ENCODE data around the gene AMPD3. TPM values are rescaled to one million over a fixed set of nuclear protein-coding genes. Genes with fewer than 3 reads are reported as not detected.

AMPD3 gene
- 19.2 and 23.8 TPM in 2 replicates for total RNA-seq (2014; rRNA removed)
- 4.6 TPM for polyA plus RNA-seq (2012)

DNA sequence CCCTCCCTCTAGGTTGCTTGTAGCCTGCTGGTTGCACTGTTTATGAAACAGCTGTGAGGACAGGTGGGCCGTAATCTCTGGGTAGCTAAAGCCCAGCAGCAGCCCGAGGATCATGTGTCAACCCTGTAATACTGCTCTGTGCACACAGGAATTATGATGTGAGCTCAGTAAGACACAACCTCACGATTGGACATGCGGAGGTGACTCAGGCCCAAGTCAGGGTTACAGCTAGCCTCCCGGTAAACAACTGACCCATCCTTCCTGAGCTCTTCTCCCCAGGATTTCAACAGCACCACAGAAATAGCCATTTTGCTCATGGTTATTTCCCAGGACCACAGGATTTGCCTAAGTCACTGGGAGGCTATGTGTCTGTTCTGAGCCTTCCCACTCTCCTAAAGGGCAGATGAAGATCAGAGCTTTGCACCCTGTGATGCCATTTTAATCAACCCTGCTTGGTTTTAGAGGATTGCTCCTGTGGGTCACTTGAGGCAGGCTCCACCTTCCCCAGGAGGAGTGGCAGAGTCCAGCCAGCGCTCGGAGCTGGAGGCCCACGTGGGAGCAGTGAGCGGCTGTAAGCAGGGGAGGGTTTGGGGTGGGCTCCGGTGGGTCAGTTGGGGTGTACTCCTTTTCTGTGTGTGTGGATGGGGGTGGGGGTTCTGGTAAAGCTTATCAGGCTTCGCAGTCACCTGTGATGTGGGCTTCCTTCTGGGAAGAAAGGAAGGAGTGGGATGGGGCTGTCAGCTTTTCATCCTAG is at the start of gene AMPD3:
Gene AMPD3, plus strand, starts transcription at position 387 of the 754 bp plus-strand sequence. CDS start 6,256 bp downstream, outside the sequence.
- peak; percentile 99 for DNase-seq (ENCODE audit: low read depth)

DNA sequence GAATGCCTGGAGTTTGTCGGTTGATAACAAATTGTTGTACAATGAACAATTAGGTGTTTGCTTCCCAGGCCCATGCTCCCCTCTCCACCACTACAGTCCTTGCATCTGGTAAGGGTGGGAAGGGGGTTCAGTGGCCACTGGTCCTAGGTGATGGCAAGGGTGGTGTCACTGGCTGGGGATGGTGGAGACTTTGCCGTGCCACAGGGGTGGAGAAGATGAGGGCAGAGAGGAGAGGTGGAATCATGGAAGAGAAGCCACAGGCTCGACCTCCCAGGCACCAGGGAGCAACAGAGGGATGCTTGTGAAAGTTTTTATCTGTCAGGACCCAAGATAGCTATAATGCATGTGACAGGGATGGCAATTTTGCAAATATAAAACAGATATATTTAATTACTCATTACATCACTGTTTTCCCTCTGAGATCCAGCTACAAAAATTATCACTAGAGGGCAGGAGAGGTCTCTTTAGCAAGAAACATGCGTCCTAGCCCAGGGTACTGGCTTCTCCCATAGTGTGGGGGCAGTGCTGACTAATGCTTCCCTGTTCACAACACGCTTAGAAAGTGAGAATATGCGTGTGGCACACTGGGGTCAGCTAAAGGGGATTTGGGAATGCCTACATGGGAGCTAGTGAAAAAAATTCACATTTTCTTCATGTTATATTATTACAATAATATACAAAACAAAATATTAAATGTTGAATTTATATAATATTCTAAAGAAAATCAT is 49.0 kb upstream of the AMPD3 start:
- DNase-seq (ENCODE audit: low read depth): peak; percentile 87

DNA sequence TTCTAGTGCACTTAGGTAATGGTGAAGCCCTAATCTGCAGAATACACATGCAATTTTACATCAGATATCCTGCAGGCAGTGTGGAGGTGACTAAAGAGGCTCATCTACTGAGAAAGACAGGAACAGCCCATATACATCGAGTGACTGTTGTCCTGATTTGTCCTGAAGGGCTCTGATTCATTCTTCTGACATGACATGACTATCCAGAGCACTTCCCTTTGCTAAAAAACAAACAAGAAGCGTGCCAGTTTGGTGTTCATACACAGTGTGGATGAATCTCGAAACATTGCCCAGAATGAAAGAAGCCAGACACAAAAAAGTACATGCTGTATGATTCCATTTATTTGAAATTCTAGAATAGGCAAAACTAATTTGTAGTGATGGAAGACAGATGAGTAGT is 48.0 kb upstream of the AMPD3 start:
- DNase-seq (ENCODE audit: low read depth): peak; percentile 74

DNA sequence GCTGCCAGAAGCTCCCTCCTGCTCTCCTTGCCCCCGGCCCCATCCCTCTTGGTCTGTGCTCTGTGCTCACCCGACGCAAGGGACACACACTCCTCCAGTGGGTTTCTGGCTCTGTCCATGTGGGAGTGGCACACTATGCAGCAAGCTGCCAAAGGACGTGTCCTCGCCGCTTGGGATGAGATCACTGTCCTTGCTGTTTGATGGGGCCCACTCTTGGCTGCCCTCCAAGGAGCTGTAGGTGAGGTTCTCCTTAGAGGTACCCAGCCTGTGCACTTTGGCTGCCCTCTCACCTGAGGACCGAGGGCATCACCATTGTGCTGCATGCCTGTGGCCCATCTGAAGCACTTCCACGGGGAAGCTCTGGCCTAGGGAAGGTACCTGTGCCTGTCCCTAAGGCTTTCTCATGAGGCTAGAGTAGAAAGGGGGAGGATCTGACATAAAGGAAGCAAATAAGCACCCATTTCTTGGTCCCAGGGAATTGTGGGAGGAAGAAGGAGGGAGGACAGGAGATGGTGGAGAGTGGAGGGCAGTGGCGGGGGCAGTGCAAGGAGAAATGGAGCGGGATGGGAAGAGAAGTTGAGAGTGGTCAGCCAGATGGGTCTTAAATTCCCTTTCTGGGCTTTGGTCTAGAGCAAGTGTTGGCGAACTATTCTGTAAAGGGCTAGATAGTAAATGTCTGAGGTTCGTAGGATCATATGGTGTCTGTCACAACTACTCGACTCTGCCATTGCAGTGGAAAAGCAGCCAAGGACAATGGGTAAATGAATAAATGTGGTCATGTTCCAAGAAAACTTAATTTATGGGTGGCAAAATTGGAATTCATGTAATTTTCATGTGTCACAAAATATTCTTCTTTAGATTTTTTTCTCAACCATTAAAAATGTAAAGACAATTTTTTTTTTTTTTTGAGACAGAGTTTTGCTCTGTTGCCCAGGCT is 47.0 kb upstream of the AMPD3 start:
- DNase-seq (ENCODE audit: low read depth): no peak

DNA sequence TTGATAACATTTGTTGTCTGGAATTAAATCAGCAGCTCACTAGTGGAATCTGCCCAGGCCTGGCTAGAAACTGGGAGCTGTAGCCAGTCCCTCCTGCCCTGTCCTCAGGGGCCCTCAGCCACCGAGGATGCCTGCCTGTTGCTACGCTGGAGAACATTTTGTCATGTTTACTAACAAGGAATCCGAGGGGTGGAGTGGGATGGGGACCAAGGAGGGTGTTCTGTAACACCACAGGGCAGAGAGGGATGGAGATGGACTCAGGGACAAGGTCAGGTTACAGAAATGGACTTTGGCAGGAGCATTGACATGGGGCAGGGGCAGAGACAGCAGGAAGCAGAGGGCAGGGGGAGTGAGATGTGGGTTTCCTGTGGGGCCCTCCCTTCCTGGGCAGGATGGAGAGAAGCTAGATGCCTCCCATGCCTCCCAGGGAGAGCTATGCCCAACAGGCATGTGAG is 45.8 kb upstream of the AMPD3 start:
- no peak for DNase-seq (ENCODE audit: low read depth)

DNA sequence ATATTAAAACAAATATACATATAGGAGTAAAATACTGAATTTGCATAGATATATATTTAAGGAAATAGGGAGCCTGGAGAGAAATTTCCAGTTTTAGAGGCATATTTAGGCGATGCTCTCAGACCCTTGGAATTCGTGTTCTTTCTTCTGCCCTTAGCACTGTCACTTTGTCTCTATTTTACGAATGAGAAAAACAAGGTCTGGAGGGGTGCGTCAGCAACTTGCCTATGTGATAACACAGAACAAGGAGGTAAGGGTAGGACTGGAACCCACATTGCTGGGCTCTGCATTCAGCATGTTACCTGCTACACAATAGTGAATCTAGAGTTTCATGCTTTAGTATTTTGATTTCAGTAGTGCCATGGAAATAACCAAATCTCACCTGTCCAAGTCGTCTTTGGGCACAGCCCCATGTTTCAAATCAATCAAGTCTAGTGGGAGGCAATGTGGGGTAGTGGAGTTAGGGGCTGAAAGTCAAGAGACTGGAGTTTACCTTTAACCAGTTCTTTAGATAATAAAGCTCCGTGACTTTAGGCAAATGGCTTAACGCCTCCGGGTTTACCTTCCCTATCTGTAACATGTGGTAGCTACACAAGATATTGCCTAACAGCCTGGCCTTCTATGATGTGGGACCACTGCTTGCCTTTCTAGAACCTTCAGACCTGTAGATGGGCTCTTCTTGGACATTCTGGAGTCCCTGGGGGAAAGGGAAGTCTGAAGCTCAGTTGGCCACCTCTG is 44.8 kb upstream of the AMPD3 start:
- no peak for DNase-seq (ENCODE audit: low read depth)

DNA sequence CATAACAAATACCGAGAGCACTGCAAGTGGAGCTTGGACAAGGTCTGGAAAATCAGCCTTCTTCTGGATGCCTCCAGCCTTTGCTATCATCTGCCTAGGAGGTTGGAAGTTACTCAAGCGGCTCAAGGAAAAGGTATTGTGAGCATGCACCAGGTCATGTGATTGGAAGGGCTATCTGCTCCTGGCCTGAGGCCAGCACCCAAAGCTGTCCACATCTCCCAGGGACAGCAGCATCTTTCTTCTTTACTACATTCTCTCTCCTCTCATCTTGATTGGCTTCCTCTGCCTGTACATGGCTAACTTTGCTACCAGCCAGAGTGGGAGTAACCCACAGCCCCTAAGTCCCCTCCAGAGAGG is 44.2 kb upstream of the AMPD3 start:
- DNase-seq (ENCODE audit: low read depth): no peak

DNA sequence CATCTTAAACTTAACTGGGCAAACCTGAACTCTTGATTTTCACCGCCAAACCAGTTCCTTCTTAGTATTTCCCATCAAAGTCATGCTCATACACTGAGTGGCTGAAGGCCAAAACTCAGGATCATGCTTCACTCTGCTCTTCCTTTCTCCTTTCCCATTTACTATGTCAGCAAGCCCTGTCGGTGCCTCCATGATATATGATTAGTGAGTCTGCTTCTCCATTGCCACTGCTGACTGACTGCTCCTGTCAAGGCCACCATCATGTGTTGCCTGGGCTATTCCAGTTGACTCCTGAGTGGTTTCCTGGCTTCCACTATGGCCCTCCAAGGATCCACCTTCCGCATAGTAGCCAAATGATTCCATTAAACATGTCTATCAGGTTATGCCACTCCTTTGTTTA is 42.8 kb upstream of the AMPD3 start:
- no peak for DNase-seq (ENCODE audit: low read depth)

DNA sequence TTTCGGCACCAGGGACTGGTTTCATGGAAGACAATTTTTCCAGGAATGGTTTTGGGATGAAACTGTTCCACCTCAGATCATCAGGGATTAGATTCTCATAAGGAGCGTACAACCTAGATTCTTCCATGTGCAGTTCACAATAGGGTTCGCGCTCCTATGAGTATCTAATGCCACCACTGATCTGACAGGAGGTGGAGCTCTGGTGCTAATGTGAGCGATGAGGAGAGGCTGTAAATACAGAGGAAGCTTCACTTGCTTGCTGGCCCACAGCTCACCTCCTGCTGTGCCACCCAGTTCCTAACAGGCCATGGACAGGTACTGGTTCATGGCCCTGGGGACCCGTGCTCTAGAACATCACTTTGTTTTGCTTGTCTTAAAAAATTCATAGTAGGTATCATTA is 41.8 kb upstream of the AMPD3 start:
- DNase-seq (ENCODE audit: low read depth): peak; percentile 49

DNA sequence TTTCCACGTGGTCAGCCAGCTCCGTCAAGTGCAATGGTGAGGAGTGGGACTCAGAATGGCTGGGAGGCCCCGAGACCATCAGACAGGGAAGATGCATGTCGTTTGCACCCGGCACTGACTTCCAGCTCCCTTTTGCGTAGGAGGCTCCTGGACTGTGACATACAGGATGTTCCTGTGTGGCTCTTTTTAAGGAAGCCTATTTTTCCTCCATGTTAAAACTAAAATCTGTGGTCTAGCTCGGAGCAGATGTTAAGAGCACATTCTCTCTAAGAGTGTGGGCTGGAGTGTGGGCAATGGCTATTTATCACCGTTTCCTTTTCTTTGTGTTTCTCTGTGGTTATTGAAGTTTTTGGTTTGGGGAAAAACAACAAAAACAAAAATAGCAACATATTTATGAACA is 40.9 kb upstream of the AMPD3 start:
- DNase-seq (ENCODE audit: low read depth): no peak

DNA sequence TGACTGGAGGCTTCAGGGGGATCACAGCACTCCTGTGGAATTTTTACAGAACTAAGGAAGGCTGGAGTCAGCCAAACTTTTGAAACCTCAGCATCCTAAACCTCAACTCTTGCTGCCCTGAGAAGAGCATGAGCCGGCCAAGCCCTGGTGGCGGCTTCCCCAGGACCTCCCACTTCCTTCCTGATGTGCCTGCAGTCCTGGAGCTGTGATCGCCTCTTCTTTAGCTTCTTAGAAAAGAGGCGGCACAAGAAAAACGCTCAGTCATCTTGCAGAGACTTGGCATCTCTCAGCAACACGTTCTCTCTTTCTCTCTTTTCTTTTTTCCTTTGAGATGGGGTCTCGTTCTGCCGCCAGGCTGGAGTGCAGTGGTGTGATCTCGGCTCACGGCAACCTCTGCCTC is 40.4 kb upstream of the AMPD3 start:
- DNase-seq (ENCODE audit: low read depth): no peak

DNA sequence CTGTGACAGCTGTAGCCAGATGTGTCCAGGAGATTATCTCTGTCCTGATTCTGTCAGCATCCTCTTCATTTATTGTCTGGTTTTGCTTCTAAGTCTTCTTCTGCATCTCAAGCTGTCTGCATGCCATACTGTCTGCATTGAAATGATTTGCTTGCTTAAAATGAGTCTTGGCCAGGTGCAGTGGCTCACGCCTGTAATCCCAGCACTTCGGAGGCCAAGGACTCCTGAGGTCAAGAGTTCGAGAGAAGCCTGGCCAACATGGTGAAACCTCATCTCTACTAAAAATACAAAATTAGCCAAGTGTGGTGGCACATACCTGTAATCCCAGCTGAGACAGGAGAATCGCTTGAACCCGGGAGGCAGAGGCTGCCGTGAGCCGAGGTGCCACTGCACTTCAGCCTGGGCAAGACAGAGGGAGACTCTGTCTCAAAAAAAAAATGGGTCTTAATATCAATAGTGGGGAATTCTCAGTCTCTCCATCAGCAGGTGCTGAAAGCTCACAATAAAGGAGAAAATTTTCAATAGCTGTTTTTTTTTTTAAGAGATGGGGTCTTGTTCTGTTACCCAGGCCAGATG is 39.2 kb upstream of the AMPD3 start:
- DNase-seq (ENCODE audit: low read depth): no peak

DNA sequence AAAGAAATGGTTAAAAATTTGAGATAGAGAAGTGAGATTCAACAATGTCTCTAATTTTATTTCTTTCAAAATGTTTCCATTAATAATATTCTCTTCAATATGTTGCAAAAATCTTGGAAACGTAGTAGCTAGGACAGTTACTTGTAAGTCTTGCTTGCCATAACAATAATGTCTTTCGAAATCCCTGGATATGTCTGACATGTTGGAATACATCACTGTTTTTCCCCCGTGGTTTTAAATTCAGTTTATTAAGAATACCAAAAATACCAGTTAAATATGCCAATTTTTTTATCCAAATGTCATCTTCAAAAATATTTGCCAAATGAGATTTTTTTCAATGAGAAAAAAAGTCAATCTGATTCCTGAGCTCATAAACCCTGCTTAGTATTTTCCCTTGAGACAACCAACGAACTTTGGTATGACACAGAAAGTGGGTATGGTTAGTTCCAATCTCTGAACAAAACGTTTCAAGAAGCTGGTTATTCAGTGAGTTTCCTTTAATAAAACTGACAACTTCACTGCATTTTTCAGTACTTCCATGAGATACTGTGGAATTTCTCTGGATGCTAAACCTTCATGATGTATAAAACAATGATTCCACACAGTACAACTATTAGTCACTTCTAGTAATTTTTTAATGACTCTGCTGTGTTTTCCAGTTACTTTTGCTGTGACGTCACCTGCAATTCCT is 36.7 kb upstream of the AMPD3 start:
- DNase-seq (ENCODE audit: low read depth): peak; percentile 52

DNA sequence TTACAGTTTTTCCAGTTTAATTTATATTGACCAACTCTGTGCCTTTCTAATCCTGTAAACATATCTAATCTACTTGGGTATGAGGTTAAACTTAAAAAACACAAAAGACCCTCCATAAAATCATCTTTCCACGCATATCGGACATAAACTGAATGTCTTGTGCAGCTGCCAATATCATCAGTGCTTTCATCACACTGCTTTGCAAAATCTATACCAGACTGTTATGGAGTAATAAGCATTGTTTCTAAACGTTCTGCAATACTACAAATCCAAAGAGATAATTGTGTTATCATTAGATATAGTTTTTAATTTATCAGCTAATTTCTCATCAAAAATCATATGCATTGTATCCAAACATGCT is 36.1 kb upstream of the AMPD3 start:
- DNase-seq (ENCODE audit: low read depth): no peak

DNA sequence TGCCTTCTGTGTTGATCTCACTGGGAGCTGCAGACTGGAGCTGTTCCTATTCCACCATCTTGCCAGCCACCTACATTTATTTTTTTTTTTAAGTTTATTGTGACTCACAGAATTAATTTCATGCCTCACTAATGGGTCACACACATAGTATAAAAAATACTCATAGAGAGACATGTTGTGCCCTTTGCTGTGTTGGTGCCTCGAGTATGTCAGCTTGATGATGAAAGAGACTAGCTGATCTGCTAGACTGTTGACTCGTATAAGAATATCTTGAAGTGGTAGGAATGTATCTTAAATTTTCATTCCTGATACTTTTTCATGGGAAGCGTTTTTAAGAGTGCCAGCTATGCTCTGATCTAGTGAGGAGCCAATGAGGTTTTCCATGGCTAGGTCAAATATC is 28.6 kb upstream of the AMPD3 start:
- DNase-seq (ENCODE audit: low read depth): peak; percentile 23

DNA sequence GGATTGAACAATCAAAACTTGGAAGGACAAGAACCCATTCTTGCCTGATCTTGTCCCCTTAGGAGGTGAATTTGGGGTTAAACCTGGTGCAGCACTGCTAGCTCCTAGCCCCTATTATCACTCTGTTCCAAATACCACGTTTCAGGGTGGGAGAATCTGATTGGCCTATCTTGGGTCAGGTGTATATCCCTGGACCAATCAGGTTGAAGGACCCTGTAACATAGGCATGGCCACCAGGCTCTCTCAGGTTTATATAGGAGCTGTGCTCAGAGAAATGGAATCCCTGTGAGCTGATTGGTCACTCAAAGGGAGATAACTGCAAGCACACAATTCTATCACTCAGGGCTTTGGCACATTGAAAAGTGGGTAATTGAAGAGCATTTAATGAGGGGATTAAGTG is 26.6 kb upstream of the AMPD3 start:
- no peak for DNase-seq (ENCODE audit: low read depth)

DNA sequence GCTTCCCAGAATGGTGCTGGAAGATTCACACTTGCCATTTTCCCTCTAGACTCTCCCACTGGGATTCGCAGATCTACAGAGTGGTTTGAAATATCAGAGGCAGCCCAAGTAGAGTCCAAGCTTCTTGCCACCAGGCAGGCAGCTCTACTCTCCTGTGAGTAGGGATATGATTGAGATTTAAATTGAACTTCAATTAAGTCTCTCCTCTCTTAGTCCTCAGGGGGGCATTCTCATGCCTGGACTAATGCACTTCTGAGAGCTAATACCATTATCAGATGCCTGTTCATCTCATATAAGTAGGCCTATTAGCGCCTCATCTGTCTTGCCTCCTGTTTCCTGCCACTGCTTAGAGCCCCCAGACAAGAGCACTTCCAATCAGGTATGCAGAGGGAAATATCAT is 25.5 kb upstream of the AMPD3 start:
- no peak for DNase-seq (ENCODE audit: low read depth)

DNA sequence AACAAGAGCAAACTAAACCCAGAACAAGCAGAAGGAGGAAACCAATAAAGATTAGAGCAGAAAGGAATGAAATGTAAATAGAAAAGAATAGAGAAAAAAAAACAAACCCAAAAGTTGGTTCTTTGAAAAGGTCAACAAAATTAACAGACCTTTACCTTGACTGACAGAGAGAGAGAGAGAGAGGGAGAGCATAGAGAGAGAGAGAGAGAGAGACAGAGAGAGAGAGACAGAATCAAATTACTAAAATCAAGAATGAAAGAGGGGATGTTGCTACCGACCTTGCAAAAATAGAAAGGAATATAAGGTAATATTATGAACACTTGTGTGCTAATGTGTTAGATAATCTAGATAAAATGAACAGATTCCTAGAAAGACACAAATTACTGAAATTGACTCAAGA is 22.6 kb upstream of the AMPD3 start:
- DNase-seq (ENCODE audit: low read depth): no peak

DNA sequence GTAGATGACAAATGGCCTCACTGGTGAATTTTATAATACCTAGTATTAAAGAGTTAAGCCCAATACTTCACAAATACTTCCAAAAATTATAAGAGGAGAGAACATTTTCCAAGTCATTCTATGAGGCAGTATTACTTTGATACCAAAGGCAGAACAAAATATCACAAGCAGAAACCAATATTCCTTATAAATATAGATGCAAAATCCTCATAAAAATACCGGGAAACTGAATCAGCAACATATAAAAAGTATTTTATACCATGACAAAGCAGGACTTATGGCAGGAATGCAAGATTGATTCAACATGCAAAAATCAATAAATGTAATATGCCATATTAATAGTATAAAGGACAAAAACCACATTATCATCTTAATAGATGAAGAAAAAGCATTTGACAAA is 22.1 kb upstream of the AMPD3 start:
- DNase-seq (ENCODE audit: low read depth): no peak

DNA sequence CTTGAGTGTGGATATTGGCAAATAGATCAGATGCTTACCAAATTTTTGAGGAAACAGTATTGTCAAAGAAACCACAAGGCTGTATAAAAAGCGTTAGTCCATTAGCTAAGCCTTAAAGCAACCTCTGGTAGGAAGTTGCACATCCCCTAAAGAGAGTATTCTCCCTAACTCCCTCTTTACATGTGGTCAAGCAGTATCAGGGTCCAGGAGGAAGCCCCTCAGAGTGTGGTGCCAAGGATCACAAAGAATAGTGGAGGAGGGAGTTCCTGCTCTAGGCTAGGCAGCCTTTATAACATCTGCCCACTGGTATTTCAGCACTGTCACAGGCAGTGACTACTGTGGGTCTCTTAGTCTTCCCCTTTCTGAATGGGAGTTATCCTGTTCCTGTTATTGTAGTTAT is 18.8 kb upstream of the AMPD3 start:
- no peak for DNase-seq (ENCODE audit: low read depth)

All from LHCN-M2 (cell line).